Body of pancreas (tissue), 4 donors: ENCODE measurements around the gene JOSD2. TPM values are rescaled to one million over a fixed set of nuclear protein-coding genes. Genes with fewer than 3 reads are reported as not detected.

Experiments
- ATAC-seq: fragments of 150-250 bp; one replicate; pipeline ENCODE4 v1.9.1; 2016
- DNase-seq, 4 donors: peaks; one replicate each; pipeline ENCODE4 v3.0.0-alpha.2; 2019
- H3K27ac ChIP-seq, 4 donors: fragments of 200-600 bp; sonication (generic); 1 replicate in 3 of 4; 2 replicates in 1 of 4; pipeline versions ENCODE4 v1.5.1 to v1.6.1; 2016 to 2019; ENCODE audit warnings: mild to moderate bottlenecking in 1 of 4, mixed read lengths in 1 of 4, moderate library complexity in 1 of 4
- H3K27me3 ChIP-seq, 2 donors: fragments of 200-600 bp; sonication (generic); one replicate each; pipeline ENCODE4 v1.6.0; 2016; ENCODE audit warnings: mild to moderate bottlenecking in 1 of 2
- H3K36me3 ChIP-seq, 2 donors: fragments of 200-600 bp; sonication (generic); replicated peaks in 1 of 2; 2 replicates each; pipeline ENCODE4 v1.5.1; 2016; ENCODE audit warnings: low read depth in 2 of 2; ENCODE audit not compliant: insufficient read depth in 1 of 2
- H3K4me1 ChIP-seq: fragments of 200-600 bp; sonication (generic); one replicate; pipeline ENCODE4 v1.6.0; 2016
- H3K4me3 ChIP-seq, 2 donors: fragments of 200-600 bp; sonication (generic); 1 replicate in 1 of 2; 2 replicates in 1 of 2; pipeline ENCODE4 v1.5.1; 2016 to 2019
- H3K9me3 ChIP-seq, 3 donors: fragments of 200-600 bp; sonication (generic); 1 replicate in 2 of 3; 2 replicates in 1 of 3; pipeline ENCODE4 v1.5.1; 2016
- CTCF ChIP-seq, 7 experiments: fragments of 450-650 bp in 4 of 7; fragments of 200-600 bp in 3 of 7; sonication (generic) in 3 of 7; IDR thresholded peaks; one replicate each; pipeline ENCODE4 v1.5.1; 2016 to 2019; ENCODE audit warnings: antibody characterized with exemption in 7 of 7
- POLR2A ChIP-seq, 3 donors: fragments of 450-650 bp; IDR thresholded peaks; one replicate each; pipeline ENCODE4 v1.6.1; 2016; ENCODE audit warnings: antibody characterized with exemption in 3 of 3, mild to moderate bottlenecking in 2 of 3
- WGBS, 2 donors: methylation state at CpG; one replicate each; pipeline ENCODE4 v1.1.5; 2017; 5-methylcytosine and 5-hydroxymethylcytosine counted together
- intact Hi-C: fragments of 100-400 bp; cut with DNase I; formaldehyde crosslinking; loops from one replicate; pipeline ENCODE4 v1.15.1; 2023
- total RNA-seq, 2 donors: library from RNA; depleted of rRNA; stranded (reverse); fragments of >200 nt; gene quantifications; one replicate each; pipeline ENCODE4 v1.1.0, GENCODE V29; 2016

JOSD2 gene
- total RNA-seq, 2 donors from 2014 or later: 5.6 to 7.5 TPM

- intact Hi-C loops: no loop called here
- Histone ChIP-seq H3K36me3 (no peaks in the 10 kb centered on the region), H3K4me1 (peaks cover 8% of the 10 kb centered on the region), H3K27me3 (peaks cover 0 to 21% of the 10 kb centered on the region in 2 donors), H3K4me3 (no peak overlapping the region), H3K27ac (no peak overlapping the region), H3K9me3 (no peaks in the 10 kb centered on the region)
- WGBS, 2 donors: 43 to 63% methylated on average over 6 to 10 of the region's 10 CpGs
- no peak for TF ChIP-seq POLR2A (IDR thresholded peaks at IDR 0.05)
- no peak for TF ChIP-seq CTCF (IDR thresholded peaks at IDR 0.05)
- no peak for ATAC-seq
- no peak for DNase-seq
Measured at GRCh38 chr19:50554212-50554611, 43.2 kb upstream of the JOSD2 start.

- no peak for TF ChIP-seq CTCF (IDR thresholded peaks at IDR 0.05)
- Histone ChIP-seq H3K9me3 (no peaks in the 10 kb centered on the region), H3K36me3 (no peaks in the 10 kb centered on the region), H3K4me3 (no peak overlapping the region), H3K27me3 (peaks cover 0 to 17% of the 10 kb centered on the region in 2 donors), H3K4me1 (peaks cover 8% of the 10 kb centered on the region), H3K27ac (no peak overlapping the region)
- WGBS, 2 donors: 60 to 63% methylated on average over 19 of the region's 19 CpGs
- ATAC-seq: no peak
- intact Hi-C loops: no loop called here
- no peak for DNase-seq
Measured at GRCh38 chr19:50553134-50553703, 42.2 kb upstream of the JOSD2 start.

GRCh38 chr19:50552540-50552939 is 41.5 kb upstream of the JOSD2 start:
- WGBS, 2 donors: 46 to 61% methylated on average over 15 of the region's 15 CpGs
- Histone ChIP-seq H3K4me1 (peaks cover 8% of the 10 kb centered on the region), H3K27ac (no peak overlapping the region), H3K4me3 (no peak overlapping the region), H3K36me3 (no peaks in the 10 kb centered on the region), H3K9me3 (no peaks in the 10 kb centered on the region), H3K27me3 (peaks cover 0 to 17% of the 10 kb centered on the region in 2 donors)
- ATAC-seq (no peak), DNase-seq (no peak)
- intact Hi-C loops: no loop called here
- TF ChIP-seq CTCF (IDR thresholded peaks at IDR 0.05) (no peak), POLR2A (IDR thresholded peaks at IDR 0.05) (no peak)

- DNase-seq: no peak
- Histone ChIP-seq H3K27ac (no peak overlapping the region), H3K4me3 (no peak overlapping the region), H3K36me3 (no peaks in the 10 kb centered on the region), H3K27me3 (peaks cover 0 to 10% of the 10 kb centered on the region in 2 donors), H3K9me3 (no peaks in the 10 kb centered on the region), H3K4me1 (peaks cover 6% of the 10 kb centered on the region)
- WGBS, 2 donors: 1 to 2% methylated on average over 17 to 18 of the region's 22 CpGs
- intact Hi-C loops: no loop called here
- no peak for TF ChIP-seq POLR2A (IDR thresholded peaks at IDR 0.05)
- TF ChIP-seq CTCF (IDR thresholded peaks at IDR 0.05): no peak
- ATAC-seq: no peak
Measured at GRCh38 chr19:50551715-50552187, 40.8 kb upstream of the JOSD2 start.
